NOMO-1 treated with dmso at 0.1 percent for 144 hours (cell line): ENCODE data around the gene EBNA1BP2.
"Not testable (repeated sequence)": the region's sequence is repeated elsewhere in the genome, so short reads cannot be mapped to it uniquely, and the experiment has no call there.

Experiments used
- DNase-seq: peaks from one replicate; lab custom pipeline; 2025; ENCODE audit not compliant: unreplicated experiment; lab: John Stamatoyannopoulos, UW

EBNA1BP2 gene

GRCh38 chr1:43171876-43172526 is at the start of gene EBNA1BP2, which contains the start of gene CFAP57:
Gene EBNA1BP2, minus strand, starts transcription at chr1:43172290. Its CDS starts 172 bp downstream, at chr1:43172118.
Gene CFAP57, plus strand, starts transcription at chr1:43172330. Its CDS starts 424 bp downstream, at chr1:43172754.
- peak; percentile 74 for DNase-seq

GRCh38 chr1:43221797-43222196 is 49.7 kb upstream of the EBNA1BP2 start:
- DNase-seq: no peak

GRCh38 chr1:43220905-43221778 is 49.1 kb upstream of the EBNA1BP2 start:
- peak; percentile 56 for DNase-seq

- no peak for DNase-seq
Measured at GRCh38 chr1:43217747-43218146, 45.7 kb upstream of the EBNA1BP2 start.

GRCh38 chr1:43214501-43215444 is 42.7 kb upstream of the EBNA1BP2 start:
- no peak for DNase-seq

- not testable (repeated sequence) for DNase-seq
Measured at GRCh38 chr1:43208277-43208676, 36.2 kb upstream of the EBNA1BP2 start.

GRCh38 chr1:43207229-43207853 is 35.3 kb upstream of the EBNA1BP2 start:
- no peak for DNase-seq

- no peak for DNase-seq
Measured at GRCh38 chr1:43206600-43207228, 34.6 kb upstream of the EBNA1BP2 start.

- no peak for DNase-seq
Measured at GRCh38 chr1:43205671-43206070, 33.6 kb upstream of the EBNA1BP2 start.

- DNase-seq: no peak
Measured at GRCh38 chr1:43204394-43204793, 32.3 kb upstream of the EBNA1BP2 start.

- no peak for DNase-seq
Measured at GRCh38 chr1:43203859-43204258, 31.8 kb upstream of the EBNA1BP2 start.

GRCh38 chr1:43199093-43199726 is 27.1 kb upstream of the EBNA1BP2 start:
- no peak for DNase-seq

- DNase-seq: no peak
Measured at GRCh38 chr1:43197343-43198127, 25.4 kb upstream of the EBNA1BP2 start.

GRCh38 chr1:43194509-43194908 is 22.4 kb upstream of the EBNA1BP2 start:
- DNase-seq: no peak

GRCh38 chr1:43188106-43188505 is 16.0 kb upstream of the EBNA1BP2 start:
- no peak for DNase-seq

GRCh38 chr1:43184995-43185394 is 12.9 kb upstream of the EBNA1BP2 start:
- DNase-seq: no peak

GRCh38 chr1:43184388-43184787 is 12.3 kb upstream of the EBNA1BP2 start:
- DNase-seq: no peak

- no peak for DNase-seq
Measured at GRCh38 chr1:43177691-43178090, 5.6 kb upstream of the EBNA1BP2 start.

- DNase-seq: no peak
Measured at GRCh38 chr1:43174873-43175272, 2.8 kb upstream of the EBNA1BP2 start.
